Testis (tissue), 3 donors: ENCODE results near the gene GSTM1. TPM values are rescaled to one million over a fixed set of nuclear protein-coding genes. Genes with fewer than 3 reads are reported as not detected.
A peak's percentile ranks its signal among the peaks of the same experiment; 100 is the strongest.
"Not testable (repeated sequence)": the region's sequence is repeated elsewhere in the genome, so short reads cannot be mapped to it uniquely, and the experiment has no call there.

Experiments used
- DNase-seq: peaks from one replicate; pipeline ENCODE4 v3.0.0-alpha.2; 2019
- H3K27ac ChIP-seq, 2 donors: fragments of 200-600 bp; sonication (generic); one replicate each; pipeline ENCODE4 v1.5.1; 2019
- H3K27me3 ChIP-seq: fragments of 200-600 bp; sonication (generic); one replicate; pipeline ENCODE4 v1.5.1; 2019
- H3K36me3 ChIP-seq: fragments of 200-600 bp; sonication (generic); one replicate; pipeline ENCODE4 v1.5.1; 2017; ENCODE audit warnings: low read depth; ENCODE audit errors: missing control alignments
- H3K4me1 ChIP-seq: fragments of 200-600 bp; sonication (generic); one replicate; pipeline ENCODE4 v1.5.1; 2019
- H3K4me3 ChIP-seq, 2 donors: fragments of 200-600 bp; sonication (generic); one replicate each; pipeline ENCODE4 v1.5.1; 2017 to 2019
- H3K9me3 ChIP-seq: fragments of 200-600 bp; sonication (generic); one replicate; pipeline ENCODE4 v1.5.1; 2017
- CTCF ChIP-seq, 3 experiments: fragments of 450-650 bp in 2 of 3; fragments of 200-600 bp in 1 of 3; sonication (generic) in 1 of 3; IDR thresholded peaks; one replicate each; pipeline ENCODE4 v1.5.1; 2016 to 2019; ENCODE audit warnings: antibody characterized with exemption in 3 of 3, mild to moderate bottlenecking in 2 of 3, moderate library complexity in 1 of 3
- POLR2A ChIP-seq: fragments of 450-650 bp; IDR thresholded peaks from one replicate; pipeline ENCODE4 v1.6.1; 2017; ENCODE audit warnings: antibody characterized with exemption, mild to moderate bottlenecking, moderate library complexity
- WGBS, 2 donors: methylation state at CpG; one replicate each; pipeline ENCODE4 v1.1.5; 2018; 5-methylcytosine and 5-hydroxymethylcytosine counted together
- intact Hi-C: fragments of 100-400 bp; cut with DNase I; formaldehyde crosslinking; loops from one replicate; pipeline ENCODE4 v1.15.1; 2023; ENCODE audit warnings: low total_unique reads
- polyA plus RNA-seq: library from polyadenylated mRNA; stranded (reverse); fragments of 350-450 nt; fragmentation: Illumina TruSeq; extraction: RNeasy Lipid Tissue Mini Kit (QIAGEN cat#74804); gene quantifications from one replicate; pipeline ENCODE4 v1.2.3, GENCODE V29; 2014; ENCODE audit warnings: low read depth, low replicate concordance; ENCODE audit not compliant: insufficient read depth
- total RNA-seq, 2 donors: library from RNA; depleted of rRNA; stranded (reverse); fragments of >200 nt; gene quantifications; one replicate each; pipeline ENCODE4 v1.2.3, GENCODE V29; 2016

Gene GSTM1
- total and polyA plus RNA-seq, 3 donors from 2014 or later, result not detected

DNA sequence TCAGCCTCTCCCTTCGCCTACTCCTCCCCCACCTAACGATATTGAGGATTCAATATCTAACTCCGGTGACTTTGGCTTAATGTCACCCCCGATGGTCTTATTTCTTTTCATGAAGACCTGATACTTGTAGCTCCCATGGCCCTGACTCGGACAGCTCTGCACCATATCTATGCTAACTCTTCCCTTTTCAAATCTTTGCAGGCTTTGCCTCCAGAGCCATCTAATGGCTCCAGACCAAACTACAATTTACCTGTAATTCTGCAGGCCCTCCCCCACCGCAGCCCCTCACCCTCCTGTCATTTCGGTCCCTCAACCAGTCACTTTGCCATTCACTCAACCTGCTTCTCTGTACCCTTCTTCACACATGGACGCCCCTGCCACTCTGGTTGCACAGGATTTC lies 16.6 kb downstream of the GSTM1 start:
- Histone ChIP-seq H3K4me3 (no peak overlapping the region), H3K27me3 (no peaks in the 10 kb centered on the region), H3K36me3 (no peaks in the 10 kb centered on the region), H3K4me1 (no peaks in the 10 kb centered on the region), H3K27ac (no peak overlapping the region), H3K9me3 (no peaks in the 10 kb centered on the region)
- WGBS, 2 donors, result 66 to 76% methylated on average over 8 of the region's 8 CpGs
- no peak for DNase-seq
- TF ChIP-seq POLR2A (no peak), CTCF (IDR thresholded peaks at IDR 0.05) (no peak)
- intact Hi-C loops, result no loop called here

GRCh38 chr1:109705411-109705810 lies 17.8 kb downstream of the GSTM1 start:
- no peak for DNase-seq
- no peaks in the 10 kb centered on the region for H3K36me3 ChIP-seq
- no peak overlapping the region for H3K4me3 ChIP-seq
- H3K9me3 ChIP-seq, result no peaks in the 10 kb centered on the region
- 90 to 91% methylated on average over 4 of the region's 4 CpGs for WGBS, 2 donors
- H3K27me3 ChIP-seq, result no peaks in the 10 kb centered on the region
- H3K27ac ChIP-seq, result no peak overlapping the region
- H3K4me1 ChIP-seq, result no peaks in the 10 kb centered on the region
- intact Hi-C loops, result no loop called here
- TF ChIP-seq CTCF (IDR thresholded peaks at IDR 0.05), result no peak
- TF ChIP-seq POLR2A, result no peak

DNA sequence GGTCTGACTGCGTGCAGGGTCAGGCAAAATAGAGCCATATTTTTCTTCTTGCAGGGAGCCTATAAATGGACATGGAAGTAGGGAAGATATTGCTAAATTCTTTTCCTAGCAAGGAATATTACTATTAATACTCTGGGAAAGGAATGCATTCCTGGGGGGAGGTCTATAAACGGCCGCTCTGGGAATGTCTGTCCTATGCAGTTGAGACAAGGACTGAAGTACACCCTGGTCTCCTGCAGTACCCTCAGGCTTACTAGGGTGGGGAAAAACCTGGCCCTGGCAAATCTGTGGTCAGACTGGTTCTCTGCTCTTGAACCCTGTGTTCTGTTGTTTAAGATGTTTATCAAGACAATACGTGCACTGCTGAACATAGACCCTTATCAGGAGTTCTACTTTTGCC lies 21.3 kb downstream of the GSTM1 start:
- DNase-seq, intact Hi-C loops, H3K27ac ChIP-seq, H3K9me3 ChIP-seq, H3K4me3 ChIP-seq, H3K27me3 ChIP-seq, H3K36me3 ChIP-seq, H3K4me1 ChIP-seq: not testable (repeated sequence)
- 67 to 73% methylated on average over 4 of the region's 4 CpGs for WGBS, 2 donors

- H3K27ac ChIP-seq, H3K9me3 ChIP-seq, H3K27me3 ChIP-seq, intact Hi-C loops, H3K4me3 ChIP-seq, H3K36me3 ChIP-seq, DNase-seq, H3K4me1 ChIP-seq: not testable (repeated sequence)
Observed at GRCh38 chr1:109709822-109710221, 22.2 kb downstream of the GSTM1 start.

DNA sequence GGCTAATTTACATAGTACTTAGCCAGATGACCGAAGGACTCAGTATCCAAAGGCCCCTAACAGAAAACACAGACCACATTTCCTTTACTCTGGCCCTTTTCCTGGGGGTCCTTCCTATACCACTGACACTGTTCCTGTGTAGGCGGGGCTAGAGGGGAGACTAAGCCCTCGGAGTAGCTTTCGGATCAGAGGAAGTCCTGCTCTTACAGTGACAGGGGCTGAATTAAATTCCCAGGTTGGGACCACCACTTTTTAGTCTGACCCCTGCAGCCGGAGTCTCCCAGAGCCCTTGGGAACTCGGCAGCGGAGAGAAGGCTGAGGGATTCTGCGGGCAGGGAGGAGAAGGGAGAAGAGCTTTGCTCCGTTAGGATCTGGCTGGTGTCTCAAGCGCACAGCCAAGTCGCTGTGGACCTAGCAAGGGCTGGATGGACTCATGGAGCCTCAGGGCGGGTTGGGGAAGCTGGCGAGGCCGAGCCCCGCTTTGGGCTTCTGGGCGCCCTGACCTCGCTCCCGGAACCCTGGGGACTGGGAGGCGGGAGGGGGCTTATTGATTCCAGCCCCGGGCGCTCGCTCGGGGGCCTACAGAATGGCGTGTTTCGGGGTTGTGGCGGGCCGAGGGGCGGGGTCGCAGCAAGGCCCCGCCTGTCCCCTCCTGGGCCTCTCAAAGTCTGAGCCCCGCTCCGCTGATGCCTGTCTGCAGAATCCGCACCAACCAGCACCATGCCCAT lies 24.1 kb downstream of the GSTM1 start, which contains the start of gene GSTM5:
GSTM5 (plus strand) TSS at position 659 of the 728 bp plus-strand sequence; CDS start at position 721, 62 bp downstream.
- peak within 1 kb of the TSS in 1 of 2 donors; percentile 39 for H3K27ac ChIP-seq
- DNase-seq, result peak; percentile 32

GRCh38 chr1:109712321-109712864 lies 24.8 kb downstream of the GSTM1 start:
- intact Hi-C loops, result no loop called here
- H3K4me3 ChIP-seq, result peak overlapping the region; percentile 27 to 53
- H3K27ac ChIP-seq, result peak overlapping the region in 1 of 2 donors; percentile 24
- TF ChIP-seq POLR2A (no peak), CTCF (IDR thresholded peaks at IDR 0.05) (no peak)
- 47 to 50% methylated on average over 13 to 22 of the region's 22 CpGs for WGBS, 2 donors
- no peaks in the 10 kb centered on the region for H3K9me3 ChIP-seq
- peaks cover 5% of the 10 kb centered on the region for H3K4me1 ChIP-seq
- H3K36me3 ChIP-seq, result no peaks in the 10 kb centered on the region
- H3K27me3 ChIP-seq, result no peaks in the 10 kb centered on the region
- no peak for DNase-seq

More for the DNA sequence above, 24.1 kb downstream of the GSTM1 start, which contains the start of gene GSTM5:
- H3K27me3 ChIP-seq, H3K4me1 ChIP-seq, H3K9me3 ChIP-seq, H3K36me3 ChIP-seq, intact Hi-C loops: not testable (repeated sequence)
- 10 to 29% methylated on average over 6 to 31 of the region's 33 CpGs for WGBS, 2 donors
- H3K4me3 ChIP-seq, result peak within 1 kb of the TSS; percentile 27 to 53
